DMS 273 treated with DMSO at 0.1 percent for 48 hours (cell line): Measurements from ENCODE around the gene AFF1.

Source experiments
- DNase-seq: peaks from one replicate; lab custom pipeline; 2025; lab: John Stamatoyannopoulos, UW

The AFF1 gene, protein sequence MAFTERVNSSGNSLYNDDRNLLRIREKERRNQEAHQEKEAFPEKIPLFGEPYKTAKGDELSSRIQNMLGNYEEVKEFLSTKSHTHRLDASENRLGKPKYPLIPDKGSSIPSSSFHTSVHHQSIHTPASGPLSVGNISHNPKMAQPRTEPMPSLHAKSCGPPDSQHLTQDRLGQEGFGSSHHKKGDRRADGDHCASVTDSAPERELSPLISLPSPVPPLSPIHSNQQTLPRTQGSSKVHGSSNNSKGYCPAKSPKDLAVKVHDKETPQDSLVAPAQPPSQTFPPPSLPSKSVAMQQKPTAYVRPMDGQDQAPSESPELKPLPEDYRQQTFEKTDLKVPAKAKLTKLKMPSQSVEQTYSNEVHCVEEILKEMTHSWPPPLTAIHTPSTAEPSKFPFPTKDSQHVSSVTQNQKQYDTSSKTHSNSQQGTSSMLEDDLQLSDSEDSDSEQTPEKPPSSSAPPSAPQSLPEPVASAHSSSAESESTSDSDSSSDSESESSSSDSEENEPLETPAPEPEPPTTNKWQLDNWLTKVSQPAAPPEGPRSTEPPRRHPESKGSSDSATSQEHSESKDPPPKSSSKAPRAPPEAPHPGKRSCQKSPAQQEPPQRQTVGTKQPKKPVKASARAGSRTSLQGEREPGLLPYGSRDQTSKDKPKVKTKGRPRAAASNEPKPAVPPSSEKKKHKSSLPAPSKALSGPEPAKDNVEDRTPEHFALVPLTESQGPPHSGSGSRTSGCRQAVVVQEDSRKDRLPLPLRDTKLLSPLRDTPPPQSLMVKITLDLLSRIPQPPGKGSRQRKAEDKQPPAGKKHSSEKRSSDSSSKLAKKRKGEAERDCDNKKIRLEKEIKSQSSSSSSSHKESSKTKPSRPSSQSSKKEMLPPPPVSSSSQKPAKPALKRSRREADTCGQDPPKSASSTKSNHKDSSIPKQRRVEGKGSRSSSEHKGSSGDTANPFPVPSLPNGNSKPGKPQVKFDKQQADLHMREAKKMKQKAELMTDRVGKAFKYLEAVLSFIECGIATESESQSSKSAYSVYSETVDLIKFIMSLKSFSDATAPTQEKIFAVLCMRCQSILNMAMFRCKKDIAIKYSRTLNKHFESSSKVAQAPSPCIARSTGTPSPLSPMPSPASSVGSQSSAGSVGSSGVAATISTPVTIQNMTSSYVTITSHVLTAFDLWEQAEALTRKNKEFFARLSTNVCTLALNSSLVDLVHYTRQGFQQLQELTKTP

DNA sequence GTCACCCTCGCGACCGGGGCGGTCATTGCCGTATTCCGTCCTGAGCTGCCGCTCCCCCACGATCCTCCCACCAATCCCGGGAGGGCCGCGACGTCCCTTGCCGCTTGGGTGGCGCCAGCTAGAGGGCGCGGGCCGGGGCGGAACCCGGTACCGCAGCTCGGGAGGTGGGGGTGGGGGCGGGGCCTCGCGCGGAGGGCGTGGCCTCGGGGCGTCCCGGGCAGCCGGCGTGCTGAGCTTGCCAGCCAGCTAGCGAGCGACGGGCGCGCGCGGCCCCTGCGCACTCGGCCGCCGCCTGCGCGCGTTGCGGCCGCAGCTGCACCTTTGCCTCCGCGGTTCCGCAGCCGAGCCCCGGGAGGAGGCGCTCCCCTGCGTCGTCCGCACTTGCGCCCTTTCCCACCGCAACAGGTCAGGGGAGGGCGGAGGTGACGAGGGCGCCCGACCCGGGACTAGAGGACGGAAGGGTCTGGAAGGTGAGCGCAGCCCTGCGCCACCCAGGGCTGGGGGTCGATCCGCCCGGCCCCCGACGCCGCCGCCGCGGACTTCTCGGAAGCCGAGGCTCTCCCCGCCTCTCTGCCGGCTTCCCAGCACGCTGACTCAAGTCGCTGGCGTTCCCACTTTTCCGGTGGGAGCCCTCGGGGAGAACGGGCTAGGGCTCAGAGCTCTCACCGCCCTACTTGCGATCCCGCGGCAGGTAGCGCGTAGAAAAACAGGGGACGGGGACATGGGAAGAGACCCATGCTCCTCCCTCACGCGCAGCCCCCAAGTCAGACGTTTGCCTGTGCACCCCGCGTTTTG, at the start of gene AFF1:
AFF1 (plus strand) TSS at position 241 of the 795 bp plus-strand sequence. CDS start 13,523 bp downstream, outside the sequence.
- peak; percentile 65 for DNase-seq

DNA sequence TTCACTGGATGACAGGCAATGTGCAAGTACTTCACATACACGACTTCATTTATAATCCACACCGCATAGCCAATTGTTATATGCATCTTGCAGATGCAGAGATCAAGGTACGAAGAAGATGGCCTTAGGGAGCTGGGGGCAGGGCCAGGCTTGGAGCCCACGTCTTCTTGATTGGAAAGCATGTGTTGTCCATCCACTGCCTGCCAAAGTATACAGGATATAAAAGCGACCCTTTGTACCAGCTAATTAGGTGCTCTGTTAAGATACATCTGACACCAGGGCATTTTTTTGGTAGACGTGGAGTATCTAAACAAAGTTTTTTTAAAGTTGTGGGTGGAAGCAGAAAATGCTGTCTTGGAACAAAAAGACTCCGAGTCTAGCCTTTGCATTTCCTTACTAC, 44.0 kb upstream of the AFF1 start:
- no peak for DNase-seq

DNA sequence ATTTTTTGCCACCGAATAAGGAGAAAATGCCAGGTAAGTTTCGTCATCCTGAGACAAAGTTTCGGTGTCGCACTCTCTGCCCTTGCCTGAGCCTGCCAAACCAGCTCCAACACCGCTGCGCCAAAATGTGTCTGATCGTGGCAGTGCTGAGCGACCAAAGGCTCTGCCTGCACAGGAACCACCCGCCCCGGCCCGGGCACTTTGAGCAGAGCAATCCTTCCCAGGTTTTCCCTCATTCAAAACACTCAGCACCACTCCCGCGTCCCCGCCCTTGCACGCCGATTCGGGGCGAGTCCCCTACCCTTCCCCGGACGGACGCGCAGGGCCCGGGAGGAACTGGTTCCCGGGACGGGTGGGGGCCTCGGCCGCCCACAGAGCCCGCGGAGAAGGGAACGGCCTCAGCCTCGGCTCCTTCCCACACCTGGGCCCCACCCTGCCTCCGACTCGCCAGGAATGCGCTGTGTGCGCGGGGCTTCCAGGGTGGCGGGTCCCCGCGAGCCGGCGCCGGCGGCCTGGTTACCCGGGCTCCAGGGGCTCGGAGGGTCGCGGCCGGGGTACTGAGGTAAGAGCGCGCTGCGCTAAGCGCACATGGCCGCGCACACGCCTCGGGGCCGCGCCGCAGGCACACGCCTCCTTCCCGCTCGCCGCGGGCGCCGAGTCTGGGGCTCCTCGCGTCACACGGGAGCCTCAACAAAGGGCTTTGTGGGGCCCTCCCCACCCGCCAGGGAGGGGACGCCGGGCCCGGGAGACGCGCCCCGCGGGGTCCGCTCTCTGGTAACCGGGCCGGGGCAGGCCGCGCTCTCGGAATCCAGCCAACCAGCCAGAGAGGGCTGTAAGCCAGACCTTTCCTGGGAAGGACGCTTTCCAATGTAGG, 42.8 kb upstream of the AFF1 start, which contains the start of gene C4orf36:
C4orf36 (minus strand) TSS at position 661 of the 874 bp plus-strand sequence. CDS start 902 bp downstream, outside the sequence.
- peak; percentile 22 for DNase-seq

DNA sequence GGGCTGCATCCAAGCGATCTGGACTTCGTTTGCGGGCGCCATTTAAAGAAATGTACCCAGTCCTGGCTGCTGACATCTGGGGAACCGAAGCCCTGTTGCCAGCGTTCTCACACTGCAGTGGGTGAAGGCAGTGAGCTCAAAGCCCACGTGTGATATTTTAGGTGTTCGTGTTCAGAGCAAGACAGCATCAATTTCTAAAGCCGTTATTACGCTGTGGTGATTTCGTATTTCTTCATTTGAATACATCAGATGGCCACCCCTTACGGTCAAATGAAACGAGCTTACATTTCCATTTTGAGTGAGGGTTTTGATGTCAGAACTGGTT, 42.2 kb upstream of the AFF1 start:
- no peak for DNase-seq

DNA sequence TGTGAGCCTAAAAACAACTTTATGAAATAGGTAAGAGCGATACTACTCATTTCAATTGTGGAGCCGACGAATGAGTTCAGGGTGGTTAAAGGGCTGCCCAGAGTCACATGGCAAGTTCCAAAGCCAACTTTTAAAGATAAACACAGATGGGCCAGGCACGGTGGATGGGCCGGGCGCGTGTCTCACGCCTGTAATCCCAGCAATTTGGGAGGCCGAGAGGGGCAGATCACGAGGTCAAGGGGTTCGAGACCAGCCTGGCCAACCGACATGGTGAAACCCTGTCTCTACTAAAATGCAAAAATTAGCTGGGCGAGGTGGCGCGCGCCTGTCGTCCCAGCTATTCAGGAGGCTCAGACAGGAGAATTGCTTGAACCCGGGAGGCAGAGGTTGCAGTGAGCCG, 41.7 kb upstream of the AFF1 start:
- no peak for DNase-seq

DNA sequence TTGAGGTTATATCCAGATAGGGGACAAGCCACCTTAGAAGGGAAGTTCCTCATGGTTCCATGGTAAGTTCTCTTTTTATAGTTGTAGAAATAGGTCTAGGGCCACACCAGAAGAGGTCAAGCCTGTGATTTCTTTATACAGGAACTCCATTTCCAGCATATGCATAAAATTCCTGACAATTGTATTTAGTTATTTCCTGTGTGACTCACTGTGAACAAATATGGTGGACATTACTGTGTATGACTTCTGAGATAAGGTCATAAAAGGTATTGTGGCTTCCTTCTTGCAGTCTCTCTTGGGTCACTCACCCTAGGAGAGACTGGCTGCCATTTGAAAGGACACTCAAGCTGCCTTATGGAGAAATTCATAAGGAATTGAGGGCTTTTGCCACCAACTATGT, 40.4 kb upstream of the AFF1 start:
- no peak for DNase-seq

DNA sequence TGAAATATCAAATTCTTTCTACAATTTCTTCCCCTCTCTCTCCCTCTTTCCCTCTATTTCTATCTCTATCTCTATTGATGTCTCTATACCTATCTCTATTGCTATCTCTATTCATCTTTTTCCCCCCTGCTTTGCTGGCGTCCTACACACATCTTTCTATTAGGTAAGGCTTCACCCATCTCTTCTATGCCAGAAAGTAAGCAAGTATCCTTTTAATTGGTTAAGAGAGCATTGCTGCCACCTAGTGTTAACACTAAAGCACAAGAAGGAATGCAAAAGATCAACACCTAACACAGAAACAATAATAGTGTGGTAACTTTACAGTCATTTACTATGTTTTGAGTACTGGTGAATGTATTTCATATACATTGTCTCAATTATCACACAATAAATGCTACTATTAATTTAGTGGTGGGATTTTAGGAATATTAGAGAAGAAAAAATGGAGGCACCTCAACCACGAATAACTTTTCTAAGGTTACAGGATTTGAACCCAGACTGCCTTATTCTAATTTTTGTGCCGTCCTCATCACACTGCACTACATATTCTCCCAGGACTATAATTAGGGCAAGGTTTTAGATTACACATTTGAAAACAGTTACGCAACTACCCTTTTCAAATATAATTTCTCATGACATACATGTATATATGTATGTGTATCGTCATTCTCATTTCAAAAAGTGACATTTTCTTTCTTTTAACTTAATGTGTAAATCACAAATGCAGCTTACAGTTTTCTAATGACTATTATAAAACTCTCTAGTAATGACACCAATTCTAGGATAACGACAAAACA, 38.9 kb upstream of the AFF1 start:
- peak; percentile 36 for DNase-seq

DNA sequence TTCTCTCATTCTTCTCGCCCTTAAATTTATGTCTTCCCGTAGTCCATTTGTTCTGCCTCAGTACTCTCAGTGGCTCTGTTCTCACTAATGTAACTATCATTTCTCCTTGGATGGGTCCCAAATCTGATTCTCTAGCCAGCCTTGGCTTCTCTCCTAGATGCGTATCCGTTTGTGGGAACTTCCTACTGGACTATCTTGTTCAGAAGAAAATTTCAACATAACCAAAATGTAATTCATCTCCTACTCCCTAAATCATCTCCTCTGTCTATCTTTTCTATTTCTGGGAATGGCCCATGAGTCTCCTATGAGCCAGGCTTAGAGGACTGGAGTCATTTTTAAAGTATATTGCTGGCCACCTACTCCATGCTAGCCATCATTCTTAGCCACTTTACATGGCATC, 38.2 kb upstream of the AFF1 start:
- no peak for DNase-seq

DNA sequence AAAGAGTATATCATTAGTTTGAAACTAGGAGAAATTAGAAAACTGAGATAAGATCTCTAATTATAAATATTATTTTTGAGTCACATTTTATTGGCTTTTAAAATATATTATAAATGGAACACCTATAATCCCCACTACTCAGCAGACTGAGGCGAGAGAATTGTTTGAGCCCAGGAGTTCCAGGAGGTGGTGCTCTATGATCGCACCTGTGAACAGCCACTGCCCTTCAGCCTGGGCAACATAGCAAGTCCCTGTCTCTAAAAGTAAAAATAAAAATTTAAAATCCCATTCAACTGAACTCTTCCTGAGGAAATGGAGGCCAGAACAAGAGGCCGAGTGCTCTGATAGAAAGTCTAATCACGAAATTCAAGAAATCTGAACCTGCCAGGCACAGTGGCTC, 36.2 kb upstream of the AFF1 start:
- DNase-seq = no peak

DNA sequence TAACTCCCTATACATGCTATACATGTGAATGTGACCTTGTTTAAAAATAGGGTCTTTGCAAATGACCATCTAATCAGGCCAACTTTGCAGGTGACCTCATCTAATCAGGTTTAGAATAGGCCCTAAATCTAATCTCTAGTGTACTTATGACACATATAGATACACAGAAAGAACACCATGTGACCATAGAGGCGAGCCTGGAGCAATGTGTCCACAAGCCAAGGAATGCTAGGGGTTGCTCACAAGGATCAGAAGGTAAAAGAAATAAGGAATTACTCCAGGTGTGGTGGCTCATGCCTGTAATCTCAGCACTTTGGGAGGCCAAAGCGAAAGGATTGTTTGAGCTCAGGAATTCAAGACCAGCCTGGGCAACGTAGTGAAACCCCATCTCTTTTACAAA, 32.9 kb upstream of the AFF1 start:
- DNase-seq = no peak

DNA sequence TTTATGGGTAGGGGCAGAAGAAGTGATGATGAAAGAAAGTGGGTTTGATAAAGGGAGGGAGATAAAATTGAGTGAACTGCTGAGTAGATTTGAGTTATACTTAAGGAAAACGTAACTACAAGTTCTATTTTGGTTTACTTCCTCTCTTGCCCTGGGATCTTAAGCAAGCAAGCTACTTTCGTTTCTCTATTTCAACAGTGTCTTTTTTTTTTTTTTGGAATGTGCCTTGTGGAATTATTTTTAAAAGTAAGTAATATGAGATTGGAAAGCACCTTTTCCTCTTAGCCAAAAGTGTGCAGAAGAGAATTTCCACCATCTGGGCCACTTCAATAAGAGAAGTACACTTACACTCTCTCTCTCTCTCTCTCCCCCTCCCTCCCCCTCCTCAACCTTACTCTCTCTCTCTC, 26.6 kb upstream of the AFF1 start:
- no peak for DNase-seq

DNA sequence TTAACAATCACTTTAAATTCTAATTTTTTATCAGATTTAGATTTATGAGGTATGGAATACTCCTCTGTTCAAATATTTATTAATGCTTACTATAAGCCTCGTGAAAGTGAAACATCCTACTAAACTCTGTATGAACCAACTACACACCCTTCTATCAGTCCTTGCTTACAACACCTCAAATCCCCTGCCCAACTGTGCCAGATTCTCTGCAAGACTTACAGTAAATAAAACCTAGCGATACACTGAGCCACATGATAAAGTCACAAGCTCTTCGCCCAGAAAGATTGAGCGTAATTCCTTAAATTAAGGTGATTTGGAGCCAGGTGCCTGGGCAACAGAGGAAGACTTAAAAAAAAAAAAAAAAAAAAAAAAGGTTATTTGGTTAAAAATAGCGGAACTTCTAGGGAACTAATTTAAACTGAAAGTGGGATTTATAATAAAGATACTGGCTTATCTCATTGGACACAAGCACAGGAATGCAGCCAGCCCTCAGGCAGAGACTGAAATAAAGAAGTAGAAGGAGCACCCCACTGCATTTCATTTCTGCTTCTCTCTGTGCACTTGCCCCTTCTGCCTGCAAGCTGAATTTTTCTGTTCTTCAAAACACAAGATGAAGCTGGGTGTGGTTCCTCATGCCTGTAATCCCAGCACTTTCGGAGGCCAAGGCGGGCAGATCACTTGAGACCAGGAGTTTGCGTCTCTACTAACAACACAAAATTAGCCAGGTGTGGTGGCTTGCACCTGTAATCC, 25.1 kb upstream of the AFF1 start:
- DNase-seq = no peak

DNA sequence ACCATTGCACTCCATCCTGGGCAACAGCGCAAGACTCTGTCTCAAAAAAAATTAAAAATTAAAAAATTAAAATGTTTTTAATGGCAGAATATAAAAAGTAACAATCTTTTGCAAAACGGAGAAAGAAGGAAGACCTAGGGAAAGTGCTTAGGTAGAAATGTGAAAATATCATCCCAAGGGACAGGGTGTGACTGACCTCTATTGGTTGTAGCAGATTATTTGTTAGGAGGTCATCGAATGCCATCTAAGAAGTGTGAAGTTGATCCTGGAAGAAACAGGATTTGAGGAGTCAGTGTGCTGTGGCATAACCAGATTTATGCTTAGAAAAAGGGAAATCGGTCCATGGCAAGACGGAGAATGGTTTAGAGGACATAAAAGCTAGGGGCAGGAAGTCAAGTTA, 24.4 kb upstream of the AFF1 start:
- DNase-seq = no peak

DNA sequence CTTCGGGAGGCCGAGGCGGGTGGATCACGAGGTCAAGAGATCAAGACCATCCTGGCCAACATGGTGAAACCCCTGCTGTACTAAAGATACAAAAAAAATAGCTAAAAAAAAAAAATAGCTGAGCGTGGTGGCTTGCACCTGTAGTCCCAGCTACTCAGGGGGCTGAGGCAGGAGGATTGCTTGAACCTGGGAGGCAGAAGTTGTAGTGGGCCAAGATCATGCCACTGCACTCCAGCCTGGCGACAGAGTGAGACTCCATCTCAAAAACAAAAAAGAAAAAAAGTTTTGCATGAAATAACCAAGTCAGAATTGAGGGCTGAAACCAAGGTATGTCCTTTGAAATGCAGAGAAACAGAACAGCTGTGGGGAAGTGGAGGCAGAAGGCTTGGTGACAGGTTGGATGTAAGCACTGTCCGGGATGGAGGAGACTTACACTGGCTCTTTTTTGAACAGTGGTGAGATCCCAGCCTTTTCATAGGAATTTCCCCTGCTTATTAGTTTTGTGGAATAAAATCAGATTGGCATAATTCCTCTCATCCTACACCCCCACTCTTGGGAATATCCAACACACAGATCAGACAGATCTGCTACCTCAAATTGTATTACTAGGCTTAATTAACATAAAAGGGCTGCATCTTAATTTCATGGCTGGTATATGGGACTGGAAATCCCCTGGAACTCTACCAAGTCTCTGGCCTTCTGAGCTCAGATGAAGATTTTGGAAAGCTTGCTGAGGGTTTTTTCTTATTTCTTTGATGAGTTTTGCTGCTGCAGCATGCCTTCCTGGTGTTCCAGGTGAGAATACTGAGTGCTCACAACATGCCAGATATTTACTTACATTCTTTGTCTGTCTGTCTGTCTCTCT, 23.8 kb upstream of the AFF1 start:
- no peak for DNase-seq

DNA sequence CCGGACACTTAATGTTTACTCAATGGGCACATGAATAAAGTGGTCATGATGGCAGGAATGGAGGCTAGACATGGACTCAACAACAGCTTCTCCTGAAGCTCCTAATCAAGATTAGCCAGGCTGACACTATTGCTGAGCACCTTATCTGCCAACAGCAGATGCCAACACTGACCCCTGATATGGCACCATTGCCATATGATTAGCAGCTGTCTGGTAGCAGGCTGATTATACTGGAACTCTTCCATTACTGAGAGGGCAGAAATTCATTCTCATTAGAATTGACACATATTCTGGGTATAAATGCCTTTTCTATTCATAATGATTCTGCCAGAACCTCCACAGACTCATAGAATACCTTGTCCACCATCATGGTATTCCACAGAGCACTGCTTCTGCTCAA, 18.4 kb upstream of the AFF1 start:
- no peak for DNase-seq

DNA sequence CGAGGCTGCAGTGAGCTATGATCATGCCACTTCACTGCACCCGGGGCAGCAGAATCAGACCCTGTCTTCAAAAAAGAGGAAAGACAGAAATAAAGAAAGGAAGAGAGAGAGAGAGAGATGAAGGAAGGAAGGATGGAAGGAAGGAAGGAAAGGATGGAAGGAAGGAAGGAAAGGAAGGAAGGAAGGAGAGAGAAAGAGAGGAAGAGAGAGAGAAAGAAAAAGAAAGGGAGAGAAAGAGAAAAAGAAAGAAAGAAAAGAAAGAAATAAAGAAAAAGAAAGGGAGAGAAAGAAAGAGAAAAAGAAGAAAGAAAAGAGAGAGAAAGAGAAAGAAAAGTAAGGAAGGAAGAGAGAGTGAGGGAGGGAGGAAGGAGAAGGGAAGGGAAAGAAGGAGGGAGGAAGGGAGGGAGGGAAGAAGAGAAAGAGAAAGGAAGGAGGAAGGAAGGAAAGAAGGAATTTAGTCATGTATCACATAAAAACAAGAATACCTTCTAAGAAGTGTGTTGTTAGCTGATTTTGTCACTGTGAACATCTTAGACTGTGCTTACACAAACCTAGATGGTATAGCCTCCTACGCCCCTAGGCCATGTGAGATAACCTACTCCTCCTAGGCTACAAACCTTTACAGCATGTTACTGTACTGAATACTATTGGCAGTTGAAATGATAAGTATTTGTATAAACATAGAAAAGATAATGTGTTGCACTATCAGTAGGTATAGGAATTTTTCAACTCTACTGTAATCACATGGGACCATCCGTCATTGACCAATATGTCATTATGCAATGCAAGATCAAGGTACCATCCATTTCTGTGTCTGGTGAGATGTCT, 17.4 kb upstream of the AFF1 start:
- no peak for DNase-seq

DNA sequence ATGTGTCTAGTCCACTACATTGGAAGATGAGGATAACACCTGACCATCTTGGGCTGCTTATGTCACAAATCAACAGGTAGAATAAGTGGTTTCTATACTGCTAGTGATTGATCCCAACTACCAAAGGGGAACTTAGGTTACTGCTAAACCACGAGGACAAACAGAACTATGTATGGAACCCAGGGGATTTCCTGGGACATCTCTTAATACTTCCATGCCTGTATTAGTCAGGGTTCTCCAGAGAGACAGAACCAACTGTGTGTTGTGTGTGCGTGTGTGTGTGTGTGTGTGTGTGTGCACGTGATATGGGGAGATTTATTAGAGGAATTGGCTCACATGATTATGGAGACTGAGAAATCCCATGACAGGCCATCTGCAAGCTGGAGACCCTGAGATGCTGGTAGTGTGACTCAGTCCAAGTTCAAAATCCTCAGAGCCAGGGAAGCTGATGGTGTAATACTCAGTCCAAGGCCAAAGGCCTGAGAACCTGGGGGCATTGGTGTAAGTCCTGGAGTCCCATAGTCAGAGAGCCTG, 16.2 kb upstream of the AFF1 start:
- no peak for DNase-seq
